GM12878 (cell line): ENCODE data around the gene WDR64. TPM values are rescaled to one million over a fixed set of nuclear protein-coding genes. Genes with fewer than 3 reads are reported as not detected.

Source experiments
- ATAC-seq: fragments of 200-7000 bp; cut with Tn5 transposase; 3 replicates; pipeline ENCODE4 v1.9.1; 2020; ENCODE audit warnings: mild to moderate bottlenecking, moderate library complexity
- BruUV-seq: library from RNA; stranded (reverse); fragments of 400-500 nt; replicated peaks from 2 replicates; lab custom pipeline; 2021; lab: Mats Ljungman, UMichigan
- CTCF ChIA-PET: fragments of 300-600 bp; sonication (Branson Sonifier 250); formaldehyde crosslinking; extraction: SDS; loops from one replicate; lab custom pipeline; 2021; ENCODE audit warnings: inconsistent platforms; lab: Yijun Ruan, JAX
- POLR2A ChIA-PET: fragments of 350-600 bp; formaldehyde crosslinking; extraction: SDS; loops from one replicate; lab custom pipeline; 2021; ENCODE audit warnings: inconsistent platforms; lab: Charles Lee
- RAD21 ChIA-PET: fragments of 300-600 bp; sonication (Branson Sonifier 250); formaldehyde crosslinking; loops from one replicate; lab custom pipeline; 2023; ENCODE audit warnings: antibody characterized with exemption; ENCODE audit not compliant: unreplicated experiment; lab: Charles Lee
- SMC1A ChIA-PET: fragments of 300-600 bp; sonication (Branson Sonifier 250); formaldehyde crosslinking; loops from one replicate; lab custom pipeline; 2023; ENCODE audit not compliant: unreplicated experiment, uncharacterized antibody; lab: Charles Lee
- DNase-seq: peaks from one replicate; pipeline ENCODE4 v3.0.0-alpha.2; 2011; ENCODE audit warnings: low read depth, low spot score
- FAIRE-seq: peaks from 3 replicates; lab custom pipeline; 2011; peaks lifted over from hg19 to GRCh38; lab: Jason Lieb, UNC
- H2AFZ ChIP-seq: 2 replicates; pipeline ENCODE4 v1.6.0; 2011; ENCODE audit warnings: low read depth, low read length, control low read depth; ENCODE audit not compliant: control insufficient read depth
- H3K27ac ChIP-seq: 2 replicates; pipeline ENCODE4 v1.5.1; 2011; ENCODE audit warnings: control low read depth; ENCODE audit not compliant: control insufficient read depth, insufficient read depth
- H3K27me3 ChIP-seq, 2 experiments: replicated peaks in 1 of 2; 2 replicates each; pipeline versions ENCODE4 v1.6.0 to v1.6.1; 2011; ENCODE audit warnings: low read length in 1 of 2; ENCODE audit not compliant: control insufficient read depth in 2 of 2, insufficient read depth in 2 of 2
- H3K36me3 ChIP-seq, 2 experiments: 2 replicates each; pipeline ENCODE4 v1.5.1; 2011; ENCODE audit warnings: low read length in 1 of 2; ENCODE audit not compliant: control insufficient read depth in 2 of 2, insufficient read depth in 2 of 2
- H3K4me1 ChIP-seq: 2 replicates; pipeline ENCODE4 v1.6.1; 2011; ENCODE audit warnings: mild to moderate bottlenecking, low read length, moderate library complexity, mixed read lengths; ENCODE audit not compliant: control insufficient read depth, insufficient read depth
- H3K4me2 ChIP-seq: 2 replicates; pipeline ENCODE4 v1.6.0; 2011; ENCODE audit warnings: control low read depth; ENCODE audit not compliant: control insufficient read depth, insufficient read depth
- H3K4me3 ChIP-seq: fragments of 200-600 bp; sonication (generic); 2 replicates; pipeline ENCODE4 v1.5.1; 2016
- H3K79me2 ChIP-seq: 2 replicates; pipeline ENCODE4 v1.6.0; 2011; ENCODE audit warnings: low read length; ENCODE audit not compliant: control insufficient read depth, insufficient read depth
- H3K9ac ChIP-seq: 2 replicates; pipeline ENCODE4 v1.8.0; 2011; ENCODE audit warnings: low read length, control low read depth, mixed read lengths; ENCODE audit not compliant: control insufficient read depth, insufficient read depth
- H3K9me3 ChIP-seq: replicated peaks from 3 replicates; pipeline ENCODE4 v1.5.1; 2011; ENCODE audit warnings: mild to moderate bottlenecking, low read length; ENCODE audit not compliant: control insufficient read depth, insufficient read depth
- H4K20me1 ChIP-seq: 2 replicates; pipeline ENCODE4 v1.6.0; 2011; ENCODE audit not compliant: control insufficient read depth, insufficient read depth
- BCL3 ChIP-seq: IDR thresholded peaks from 2 replicates; pipeline ENCODE4 v1.6.1; 2011; ENCODE audit warnings: borderline replicate concordance, low read depth, mild to moderate bottlenecking, moderate library complexity, low read length; ENCODE audit not compliant: insufficient read depth, poor library complexity, severe bottlenecking
- CREB1 ChIP-seq: IDR thresholded peaks from 2 replicates; pipeline ENCODE4 v1.6.1; 2012; ENCODE audit warnings: low read depth, mild to moderate bottlenecking, inconsistent platforms
- ESRRA ChIP-seq: IDR thresholded peaks from 2 replicates; pipeline ENCODE4 v1.6.1; 2012; ENCODE audit warnings: mild to moderate bottlenecking, low read length, improper control_type of control experiment
- IRF5 ChIP-seq: fragments of 450-650 bp; IDR thresholded peaks from 2 replicates; pipeline ENCODE4 v1.6.1; 2017; ENCODE audit warnings: borderline replicate concordance
- MXI1 ChIP-seq: fragments of 150-350 bp; IDR thresholded peaks from 2 replicates; pipeline ENCODE4 v1.6.1; 2011; ENCODE audit warnings: low read depth, mild to moderate bottlenecking, inconsistent platforms, low read length, improper control_type of control experiment
- RAD51 ChIP-seq: fragments of 450-650 bp; IDR thresholded peaks from 2 replicates; pipeline ENCODE4 v1.6.1; 2016; ENCODE audit warnings: moderate library complexity, mild to moderate bottlenecking, inconsistent platforms
- ZBTB33 ChIP-seq: fragments of 450-650 bp; IDR thresholded peaks from 2 replicates; pipeline ENCODE4 v1.6.1; 2017; ENCODE audit warnings: mild to moderate bottlenecking
- WGBS: methylation state at CpG from one replicate; pipeline ENCODE4 v1.1.6; 2016; ENCODE audit warnings: low lambda C conversion rate; ENCODE audit not compliant: insufficient replicate concordance, insufficient coverage; ENCODE audit errors: missing lambda C conversion rate; 5-methylcytosine and 5-hydroxymethylcytosine counted together
- in situ Hi-C: fragments of 300-500 bp; cut with MboI; formaldehyde crosslinking; loops from 9 replicates; pipeline ENCODE4 v1.14.3; 2018; ENCODE audit warnings: mixed read lengths
- intact Hi-C: fragments of 100-400 bp; cut with micrococcal nuclease; formaldehyde crosslinking; loops from one replicate; pipeline ENCODE4 v1.14.2; 2022; ENCODE audit not compliant: unreplicated experiment
- polyA plus RNA-seq, 11 experiments: library from polyadenylated mRNA; depleted of rRNA in 4 of 11; unstranded in 6 of 11; stranded (reverse) in 5 of 11; fragments of >200 nt; fragmentation: Nextera tagmentation in 4 of 11; fragmentation: Illumina TruSeq in 1 of 11; extraction: Ambion mirVana in 4 of 11; extraction: Trizol in 1 of 11; gene quantifications; 1 replicate in 1 of 11; 2 replicates in 10 of 11; pipeline versions ENCODE4 v1.2.1 to v1.2.3, GENCODE V29; 2011 to 2016; ENCODE audit warnings: inconsistent platforms in 2 of 11, missing spikeins in 2 of 11, low read depth in 1 of 11
- total RNA-seq, 4 experiments: library from RNA; depleted of rRNA in 3 of 4; stranded (reverse); fragments of >200 nt in 3 of 4; fragmentation: Illumina TruSeq in 1 of 4; extraction: Trizol in 1 of 4; gene quantifications; 2 replicates each; pipeline versions ENCODE4 v1.2.1 to v1.2.3, GENCODE V29; 2013 to 2021
- TF ChIP-seq, protein P1 (sequence below): fragments of 150-350 bp; IDR thresholded peaks from 2 replicates; pipeline ENCODE4 v1.6.1; 2016; ENCODE audit warnings: low read depth, low read length

WDR64 gene
- total and polyA plus RNA-seq, 10 of the 15 experiments (the other 5 are each of a cell fraction or from before 2014, with no cell fraction given): 0.01 TPM; not detected in 9

DNA sequence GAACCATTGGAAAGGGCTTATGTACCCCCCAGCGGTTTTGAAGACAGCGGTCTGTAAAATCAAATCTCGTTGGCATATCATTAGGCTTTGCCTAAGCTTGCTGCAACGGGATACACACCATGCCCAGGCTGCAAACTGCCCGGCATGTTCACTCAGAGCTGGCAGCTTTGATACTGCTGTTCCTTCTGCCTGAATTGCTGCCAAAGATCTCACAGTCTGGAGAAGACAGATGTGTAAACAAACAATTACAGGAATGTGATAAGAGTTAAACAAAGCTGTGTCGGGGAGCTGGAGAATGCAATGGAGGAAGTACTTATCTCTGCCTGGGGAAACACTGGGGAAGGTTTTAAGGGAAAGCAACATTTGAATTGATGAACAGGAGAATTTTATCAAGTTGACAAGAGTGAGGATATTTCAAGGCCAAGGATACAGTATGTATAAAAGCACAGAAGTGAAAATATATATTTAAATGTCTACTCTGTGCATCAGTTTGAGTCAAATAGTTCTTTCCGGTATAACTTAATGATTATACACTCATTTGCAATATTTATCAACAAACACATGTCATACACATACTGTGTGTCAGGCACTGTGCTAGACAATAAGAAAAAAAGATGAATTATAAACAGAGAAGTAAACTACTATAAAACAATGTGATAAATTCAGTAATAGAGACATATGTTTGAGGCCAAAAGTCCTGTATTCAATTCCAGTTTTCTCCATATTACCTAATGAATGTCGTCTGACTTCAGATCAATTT, 41.8 kb upstream of the WDR64 start:
- intact Hi-C loops: loop anchor here (2.0 to 10.0 kb wide), 6 partner anchors 78 to 875 kb away; partner anchors contain the start of genes KMO and MAP1LC3C
- Histone ChIP-seq H3K9ac (no peak overlapping the region), H3K4me1 (peaks cover 5% of the 10 kb centered on the region; the same call in 1 of the 2 replicates), H3K4me3 (no peak overlapping the region), H4K20me1 (no peaks in the 10 kb centered on the region), H2AFZ (no peak overlapping the region), H3K4me2 (no peak overlapping the region), H3K79me2 (no peaks in the 10 kb centered on the region), H3K27me3 (no peaks in the 10 kb centered on the region), H3K27ac (no peak overlapping the region), H3K9me3 (no peaks in the 10 kb centered on the region), H3K36me3 (no peaks in the 10 kb centered on the region)
- BruUV-seq: no TSS peak
- SMC1A ChIA-PET: interaction anchor here (0.6 to 2.9 kb wide), 21 partner anchors 8 to 406 kb away, joined by 3 to 28 read pairs (median 4); partner anchors contain the start of genes KMO and MAP1LC3C
- 75% methylated on average over 8 of the region's 8 CpGs for WGBS
- TF ChIP-seq RAD51 (no peak), ZBTB33 (no peak), IRF5 (no peak), CREB1 (no peak), MXI1 (no peak), ESRRA (no peak), BCL3 (no peak)
- TF ChIP-seq, protein P1, sequence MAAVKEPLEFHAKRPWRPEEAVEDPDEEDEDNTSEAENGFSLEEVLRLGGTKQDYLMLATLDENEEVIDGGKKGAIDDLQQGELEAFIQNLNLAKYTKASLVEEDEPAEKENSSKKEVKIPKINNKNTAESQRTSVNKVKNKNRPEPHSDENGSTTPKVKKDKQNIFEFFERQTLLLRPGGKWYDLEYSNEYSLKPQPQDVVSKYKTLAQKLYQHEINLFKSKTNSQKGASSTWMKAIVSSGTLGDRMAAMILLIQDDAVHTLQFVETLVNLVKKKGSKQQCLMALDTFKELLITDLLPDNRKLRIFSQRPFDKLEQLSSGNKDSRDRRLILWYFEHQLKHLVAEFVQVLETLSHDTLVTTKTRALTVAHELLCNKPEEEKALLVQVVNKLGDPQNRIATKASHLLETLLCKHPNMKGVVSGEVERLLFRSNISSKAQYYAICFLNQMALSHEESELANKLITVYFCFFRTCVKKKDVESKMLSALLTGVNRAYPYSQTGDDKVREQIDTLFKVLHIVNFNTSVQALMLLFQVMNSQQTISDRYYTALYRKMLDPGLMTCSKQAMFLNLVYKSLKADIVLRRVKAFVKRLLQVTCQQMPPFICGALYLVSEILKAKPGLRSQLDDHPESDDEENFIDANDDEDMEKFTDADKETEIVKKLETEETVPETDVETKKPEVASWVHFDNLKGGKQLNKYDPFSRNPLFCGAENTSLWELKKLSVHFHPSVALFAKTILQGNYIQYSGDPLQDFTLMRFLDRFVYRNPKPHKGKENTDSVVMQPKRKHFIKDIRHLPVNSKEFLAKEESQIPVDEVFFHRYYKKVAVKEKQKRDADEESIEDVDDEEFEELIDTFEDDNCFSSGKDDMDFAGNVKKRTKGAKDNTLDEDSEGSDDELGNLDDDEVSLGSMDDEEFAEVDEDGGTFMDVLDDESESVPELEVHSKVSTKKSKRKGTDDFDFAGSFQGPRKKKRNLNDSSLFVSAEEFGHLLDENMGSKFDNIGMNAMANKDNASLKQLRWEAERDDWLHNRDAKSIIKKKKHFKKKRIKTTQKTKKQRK: no peak
- CTCF ChIA-PET: interaction anchor here (0.6 to 4.8 kb wide), 40 partner anchors 8 to 878 kb away, joined by 3 to 59 read pairs (median 4); partner anchors contain the start of genes MAP1LC3C and WDR64
- RAD21 ChIA-PET: interaction anchor here (0.6 to 2.5 kb wide), 17 partner anchors 10 to 406 kb away, joined by 3 to 23 read pairs (median 4); partner anchors contain the start of gene KMO
- ATAC-seq (no peak), DNase-seq (no peak), FAIRE-seq (no peak)
- POLR2A ChIA-PET: no interaction called here
- in situ Hi-C loops: loop anchor here (5.0 to 10.0 kb wide), 2 partner anchors 232 to 385 kb away; partner anchors contain the start of gene MAP1LC3C
